Stimulated activated CD4-positive, alpha-beta T cell treated with anti-CD3 and anti-CD28 coated beads, Interleukin-2, amount 100 ng/mL, for 24 hours (primary cell): ENCODE measurements around the gene TCP11.

ENCODE experiments used
- DNase-seq, 2 donors: peaks; one replicate each; pipeline ENCODE4 v3.0.0-alpha.2; 2020

The TCP11 gene

DNA sequence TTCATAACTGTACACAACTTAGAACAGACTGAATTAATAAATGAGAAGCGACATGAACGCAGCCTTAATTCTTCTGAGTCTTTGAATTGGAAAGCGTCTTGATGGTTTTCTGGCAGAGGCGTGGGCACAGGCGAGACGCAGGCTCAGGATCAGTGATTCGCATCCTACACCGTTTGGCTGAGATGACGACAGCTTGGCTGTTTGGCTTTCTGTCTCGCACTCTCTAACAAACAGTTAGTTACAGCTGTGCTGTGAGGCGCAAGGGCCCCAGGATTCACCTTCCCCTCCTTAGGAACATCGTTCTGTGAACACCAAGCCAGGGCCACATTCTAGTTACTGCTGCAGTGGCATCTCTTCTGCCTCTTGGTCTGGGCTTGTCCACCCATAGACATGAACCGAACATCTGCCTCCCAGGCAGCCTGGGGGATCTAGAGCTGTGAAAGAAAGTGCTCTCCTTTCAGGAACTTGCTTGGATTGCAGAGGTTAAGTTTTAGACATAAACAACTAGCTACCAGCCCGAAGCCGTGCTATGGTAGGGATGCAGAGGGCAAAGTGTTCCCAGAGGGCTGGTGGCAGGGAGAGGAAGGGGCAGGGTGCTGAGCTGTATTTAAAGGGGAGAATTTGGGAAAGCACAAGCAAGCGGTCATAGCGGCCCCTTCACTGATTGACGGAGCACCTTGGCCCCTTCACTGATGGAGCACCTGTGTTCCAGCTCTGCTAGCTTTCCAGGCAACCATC lies 49.6 kb downstream of the TCP11 start:
- no peak for DNase-seq

GRCh38 chr6:35090734-35091133 lies 50.4 kb downstream of the TCP11 start:
- no peak for DNase-seq

- no peak for DNase-seq
Observed at GRCh38 chr6:35089935-35090505, 51.1 kb downstream of the TCP11 start.

DNA sequence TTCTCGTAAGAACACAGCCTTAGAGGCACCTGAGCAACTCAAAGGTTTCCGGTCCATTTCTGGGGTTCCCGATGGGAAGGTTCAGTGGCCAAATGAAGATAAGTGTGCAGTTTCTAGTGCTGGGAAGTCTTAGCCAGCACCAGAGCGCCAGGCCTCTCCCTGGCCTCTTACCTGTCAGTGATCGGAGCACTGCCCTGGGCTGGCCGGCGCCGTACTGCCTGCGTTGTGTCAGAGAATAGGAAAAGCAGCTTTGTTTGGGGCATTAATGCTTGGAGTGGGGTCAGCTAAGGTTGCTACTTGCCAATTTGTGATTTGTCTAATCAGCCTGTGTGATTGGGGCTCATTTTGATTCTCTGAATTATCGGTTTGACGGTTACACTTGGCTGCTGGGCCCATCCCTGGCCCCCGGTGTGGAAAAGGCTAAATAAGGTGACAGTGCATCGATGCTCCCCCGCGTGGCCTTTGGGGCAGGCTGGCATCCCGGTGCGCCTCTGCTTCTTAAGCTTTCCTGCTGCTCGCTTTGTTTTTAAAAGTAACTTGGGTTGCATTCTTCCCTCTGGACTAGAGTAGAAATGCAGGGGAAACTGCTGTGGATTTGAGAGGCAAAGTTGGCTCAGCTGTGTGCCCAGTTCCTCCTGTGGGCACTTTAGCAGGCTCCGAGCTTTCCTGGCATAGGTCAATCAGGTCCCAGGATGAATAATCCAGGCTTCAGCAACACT lies 51.8 kb downstream of the TCP11 start:
- DNase-seq: no peak

- DNase-seq: no peak
Observed at GRCh38 chr6:35088281-35089215, 52.6 kb downstream of the TCP11 start.

GRCh38 chr6:35087361-35088280 lies 53.5 kb downstream of the TCP11 start:
- no peak for DNase-seq

DNA sequence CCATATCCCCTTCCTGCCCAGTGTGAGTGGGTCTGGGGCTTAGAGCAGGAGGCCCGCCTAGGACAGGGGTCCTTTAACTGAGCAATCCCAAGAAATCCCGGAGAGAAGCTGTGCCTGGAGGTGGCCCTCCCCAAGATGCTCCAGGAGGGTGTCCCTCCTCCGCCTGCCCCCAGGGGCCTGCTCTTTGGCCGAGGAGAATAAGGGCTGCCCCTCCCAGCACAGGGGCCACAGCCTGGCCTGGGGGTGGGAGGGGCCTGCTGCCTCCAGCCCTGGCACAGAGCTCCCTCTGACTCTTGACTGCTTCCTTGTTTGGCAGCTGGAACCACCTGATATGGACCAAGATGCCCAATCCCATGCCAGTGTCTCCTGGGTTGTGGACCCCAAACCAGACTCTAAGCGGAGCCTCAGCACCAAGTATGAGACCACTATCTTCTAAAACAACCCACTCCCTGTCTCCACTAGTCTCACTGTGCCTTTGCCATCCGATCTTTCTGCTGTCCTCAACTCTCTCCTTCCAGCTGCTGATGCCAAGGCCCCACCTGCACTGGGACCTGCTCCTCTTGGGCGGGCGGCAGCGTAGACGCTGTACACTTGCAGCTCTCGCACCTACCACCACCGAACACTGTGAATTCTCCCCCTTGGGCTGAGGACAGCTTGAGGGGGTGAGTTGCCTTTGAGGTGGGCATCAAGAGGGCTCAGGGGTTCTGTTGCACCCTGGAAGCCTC lies 54.3 kb downstream of the TCP11 start:
- DNase-seq: no peak

DNA sequence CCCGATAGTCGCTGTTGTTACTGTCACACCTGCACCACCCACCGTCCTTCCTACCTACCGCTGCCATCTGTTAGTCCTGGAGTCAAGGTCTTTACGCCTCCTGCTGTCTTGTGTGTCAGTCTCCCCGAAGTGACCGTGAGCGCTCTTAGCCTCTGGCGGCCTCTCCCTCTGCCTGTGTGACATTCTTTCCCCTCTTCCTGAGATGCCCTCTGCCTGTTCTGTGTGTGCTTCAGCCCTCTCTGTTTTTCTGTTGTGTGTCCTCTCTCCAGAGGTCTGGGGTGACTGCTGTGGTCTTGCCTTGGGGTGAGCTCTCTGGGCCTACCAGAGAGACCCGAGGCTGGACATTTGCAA lies 54.9 kb downstream of the TCP11 start:
- DNase-seq: no peak

DNA sequence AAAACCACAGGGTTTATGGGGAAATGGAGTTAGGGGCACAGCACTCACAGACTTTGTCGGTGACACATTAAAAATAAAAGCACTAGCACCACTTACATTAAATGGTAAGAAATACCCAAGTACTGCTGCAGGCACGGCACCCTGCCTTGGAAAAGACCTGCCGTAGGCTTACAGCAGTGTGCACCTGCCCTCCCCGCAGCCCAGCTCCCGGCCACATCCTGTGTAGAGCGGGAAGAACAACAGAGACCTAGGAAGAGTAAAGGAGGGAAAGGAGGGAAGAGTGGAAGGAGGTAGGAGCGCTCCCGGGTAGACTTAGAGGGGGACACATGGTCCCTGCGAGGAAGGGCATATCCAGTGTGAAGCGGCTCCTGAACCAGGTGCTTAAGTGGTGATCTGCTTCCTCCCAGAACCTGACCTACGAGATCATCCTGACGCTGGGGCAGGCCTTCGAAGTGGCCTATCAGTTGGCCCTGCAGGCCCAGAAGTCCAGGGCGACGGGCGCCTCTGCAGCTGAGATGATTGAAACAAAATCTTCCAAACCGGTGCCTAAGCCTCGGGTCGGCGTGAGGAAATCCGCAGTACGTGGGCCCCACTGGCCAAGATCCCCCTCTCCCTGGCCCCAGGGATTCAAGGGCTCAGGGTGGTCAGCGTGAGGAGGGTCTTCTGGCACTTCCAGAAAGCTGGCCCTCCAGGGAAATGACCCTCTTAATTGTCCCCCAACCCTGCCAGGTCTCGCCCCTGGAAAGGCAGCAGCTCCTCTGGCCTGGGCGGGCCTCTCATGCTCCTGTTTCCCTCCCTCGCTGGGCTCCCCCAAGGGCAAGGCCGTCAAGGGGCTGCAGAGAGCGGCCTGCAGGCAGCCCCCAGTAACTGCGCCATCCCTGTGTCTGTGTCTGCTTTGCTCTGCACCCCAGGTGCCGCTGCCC lies 55.5 kb downstream of the TCP11 start:
- no peak for DNase-seq

- no peak for DNase-seq
Observed at GRCh38 chr6:35084511-35085203, 56.5 kb downstream of the TCP11 start.

DNA sequence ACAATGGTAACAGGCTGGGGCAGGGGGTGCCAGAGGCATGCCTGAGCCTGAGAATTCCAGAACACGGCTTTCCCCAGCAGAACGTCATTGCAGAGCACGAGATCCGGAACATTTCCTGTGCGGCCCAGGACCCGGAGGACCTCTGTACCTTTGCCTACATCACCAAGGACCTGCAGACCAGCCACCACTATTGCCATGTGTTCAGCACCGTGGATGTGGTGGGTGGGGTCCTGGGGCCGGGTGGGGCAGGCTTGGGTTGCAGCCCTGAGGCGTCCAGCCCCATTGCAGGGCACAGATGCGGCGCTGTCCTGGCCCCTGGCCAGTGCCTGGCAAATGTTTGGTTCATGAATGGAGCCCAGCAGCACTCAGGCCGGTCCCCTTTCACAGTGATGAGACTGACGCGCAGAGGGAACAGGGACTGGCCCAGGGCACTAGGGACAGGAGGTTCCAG lies 57.1 kb downstream of the TCP11 start:
- DNase-seq: no peak

DNA sequence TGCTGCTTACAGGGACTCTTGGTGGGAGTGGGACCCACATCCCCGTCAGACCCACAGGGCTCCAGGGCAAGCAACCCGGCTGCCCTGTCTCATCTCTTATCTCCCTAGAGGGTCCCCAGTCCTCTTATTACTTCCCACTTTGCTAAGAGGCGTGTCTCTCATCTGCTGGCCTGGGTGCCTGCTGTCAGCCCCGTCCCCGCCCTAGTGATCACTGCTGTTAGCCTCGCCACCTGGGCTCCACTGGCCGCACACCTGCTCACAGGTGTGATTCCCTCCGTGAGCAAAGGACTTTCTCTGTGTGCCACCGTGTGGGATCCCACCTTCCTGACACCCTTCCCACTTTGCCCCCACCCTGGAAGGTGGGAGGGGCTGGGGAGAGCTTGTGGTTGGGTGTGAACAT lies 57.6 kb downstream of the TCP11 start:
- DNase-seq: no peak

- no peak for DNase-seq
Observed at GRCh38 chr6:35082733-35083403, 58.3 kb downstream of the TCP11 start.

GRCh38 chr6:35082046-35082732 lies 59.0 kb downstream of the TCP11 start:
- no peak for DNase-seq

DNA sequence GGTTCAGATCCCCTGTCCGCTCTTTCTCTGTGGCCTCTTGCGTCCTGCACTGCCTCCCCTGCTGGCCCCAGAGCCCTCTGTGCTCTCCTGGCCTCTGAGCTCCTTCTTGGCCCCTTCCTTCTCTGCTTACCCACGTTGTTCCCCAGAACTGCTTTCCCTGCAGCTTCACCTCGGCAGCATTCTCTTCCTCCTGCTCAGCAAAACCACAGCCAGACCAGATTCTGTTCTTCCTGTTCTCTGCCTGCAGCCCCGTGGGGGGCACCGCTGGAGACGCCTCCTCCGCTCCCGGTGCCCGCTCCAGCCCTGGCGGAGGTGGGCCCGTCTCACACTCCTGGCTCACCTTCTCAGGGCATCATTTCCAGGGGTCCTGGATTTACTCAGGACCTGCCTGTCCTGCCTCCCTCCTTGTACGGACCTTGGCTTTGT lies 59.7 kb downstream of the TCP11 start:
- no peak for DNase-seq

DNA sequence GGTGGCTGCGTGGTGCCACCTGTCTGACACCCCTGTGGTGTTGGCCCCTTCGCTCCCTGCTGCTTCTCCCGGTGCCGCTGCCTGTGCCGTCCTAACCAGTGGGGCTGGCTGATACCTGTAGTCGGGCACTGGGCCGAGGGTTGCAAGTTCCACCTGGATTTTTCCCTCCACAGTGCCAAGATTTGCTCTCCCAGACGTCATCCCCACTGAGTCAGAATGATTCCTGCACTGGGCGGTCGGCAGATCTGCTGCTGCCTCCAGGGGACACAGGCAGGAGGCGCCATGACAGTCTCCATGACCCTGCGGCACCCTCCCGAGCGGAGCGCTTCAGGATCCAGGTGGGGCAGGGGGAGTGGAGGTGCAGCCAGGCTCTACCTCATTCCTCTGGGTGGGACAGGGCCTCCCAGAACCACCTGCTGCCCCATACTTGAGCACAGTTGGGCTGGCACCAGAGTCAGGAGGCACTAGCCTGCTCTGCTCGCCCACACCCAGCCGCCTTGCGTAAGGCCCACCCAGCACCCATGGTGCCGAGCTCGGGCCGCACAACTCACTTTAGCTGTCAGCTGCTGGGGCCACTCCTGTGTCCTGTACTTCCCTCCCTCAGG lies 60.2 kb downstream of the TCP11 start:
- no peak for DNase-seq

DNA sequence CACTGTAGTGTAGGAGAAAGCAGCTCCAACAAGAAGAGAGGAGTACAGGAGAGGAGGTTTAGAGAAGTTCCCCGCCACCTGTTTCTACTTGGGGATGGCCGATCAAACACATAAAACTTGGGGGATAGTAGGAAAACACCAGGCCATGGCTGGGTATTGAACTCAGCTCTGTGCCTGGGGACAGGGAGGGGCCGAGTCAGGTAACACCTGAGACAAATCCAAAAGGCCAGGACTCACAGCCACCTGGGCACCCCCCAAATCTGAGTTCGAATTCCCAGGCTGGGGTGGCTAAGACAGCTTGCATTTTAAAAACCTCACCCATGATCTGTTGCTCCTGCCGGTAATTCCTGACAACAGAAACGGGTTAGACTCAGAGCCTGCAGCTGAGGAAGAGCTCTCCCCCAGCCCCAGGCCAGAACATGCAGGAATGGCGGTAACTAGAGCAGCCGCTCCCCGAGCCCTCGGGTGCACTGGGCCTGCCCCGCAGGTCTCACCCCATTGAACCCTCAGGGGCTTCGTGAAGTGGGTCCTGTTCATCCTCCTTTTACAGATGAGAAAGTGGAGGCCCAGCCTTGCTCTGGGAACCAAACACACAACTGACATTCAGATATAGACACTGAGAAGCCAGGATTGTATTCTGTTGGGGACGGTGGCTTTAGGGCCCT lies 61.0 kb downstream of the TCP11 start:
- no peak for DNase-seq
